HCT116 (cell line): ENCODE measurements around the gene ROCK2.

Experiments
- CTCF ChIP-seq, 3 experiments: fragments of 200-600 bp in 1 of 3; sonication (generic) in 1 of 3; IDR thresholded peaks in 2 of 3; conservative IDR thresholded peaks in 1 of 3; 2 replicates each; pipeline ENCODE4 v1.5.1; 2012 to 2017; ENCODE audit warnings: low read depth in 2 of 3, low read length in 2 of 3, antibody characterized with exemption in 1 of 3, borderline replicate concordance in 1 of 3, control low read depth in 1 of 3, mild to moderate bottlenecking in 1 of 3, mixed read lengths in 1 of 3, mixed run types in 1 of 3, moderate library complexity in 1 of 3; ENCODE audit not compliant: insufficient read depth in 1 of 3
- ELF1 ChIP-seq: IDR thresholded peaks from 2 replicates; pipeline ENCODE4 v1.6.1; 2012; ENCODE audit warnings: low read depth, borderline replicate concordance
- EZH2 ChIP-seq: fragments of 200-600 bp; sonication (generic); IDR thresholded peaks from 2 replicates; pipeline ENCODE4 v1.6.1; 2017; ENCODE audit warnings: antibody characterized with exemption, mixed run types
- EZH2phosphoT487 ChIP-seq: fragments of 200-600 bp; IDR thresholded peaks from 2 replicates; pipeline ENCODE4 v1.6.1; 2018; ENCODE audit warnings: antibody characterized with exemption, borderline replicate concordance
- POLR2A ChIP-seq: IDR thresholded peaks from 2 replicates; pipeline ENCODE4 v1.7.0; 2011; ENCODE audit warnings: borderline replicate concordance; ENCODE audit not compliant: insufficient read depth, insufficient read length; ENCODE audit errors: extremely low read depth
- POLR2AphosphoS5 ChIP-seq: IDR thresholded peaks from 2 replicates; pipeline ENCODE4 v1.6.1; 2011; ENCODE audit warnings: mild to moderate bottlenecking, low read depth, low read length, moderate library complexity
- RAD21 ChIP-seq: IDR thresholded peaks from 2 replicates; pipeline ENCODE4 v1.6.1; 2012; ENCODE audit warnings: low read depth, mild to moderate bottlenecking
- SP1 ChIP-seq: IDR thresholded peaks from 2 replicates; pipeline ENCODE4 v1.6.1; 2012; ENCODE audit warnings: low read depth
- TCF7L2 ChIP-seq: IDR thresholded peaks from 2 replicates; pipeline ENCODE4 v1.7.0; 2011; ENCODE audit warnings: borderline replicate concordance, inconsistent platforms; ENCODE audit not compliant: insufficient read depth, insufficient read length; ENCODE audit errors: extremely low read depth
- YY1 ChIP-seq: IDR thresholded peaks from 2 replicates; pipeline ENCODE4 v1.6.1; 2011; ENCODE audit warnings: low read length, low read depth, moderate library complexity, mild to moderate bottlenecking; ENCODE audit not compliant: insufficient replicate concordance; ENCODE audit errors: extremely low read depth
- ZNF274 ChIP-seq: fragments of 200-500 bp; sonication (Bioruptor generic); IDR thresholded peaks from 2 replicates; pipeline ENCODE4 v1.6.1; 2014; ENCODE audit warnings: mild to moderate bottlenecking, low read depth, low read length, inconsistent platforms
- TF ChIP-seq, protein P1 (sequence below): IDR thresholded peaks from 2 replicates; pipeline ENCODE4 v1.6.1; 2012; ENCODE audit warnings: low read depth

- no peak for TF ChIP-seq CTCF (IDR thresholded peaks at IDR 0.05 in 2 of 3, conservative IDR thresholded peaks at IDR 0.05 in 1 of 3; ENCODE audit: borderline replicate concordance in 1 of 3, insufficient read depth in 1 of 3, low read depth in 2 of 3, low read length in 2 of 3)
- TF ChIP-seq EZH2phosphoT487: no peak
- TF ChIP-seq POLR2A: no peak
- TF ChIP-seq, protein P1, sequence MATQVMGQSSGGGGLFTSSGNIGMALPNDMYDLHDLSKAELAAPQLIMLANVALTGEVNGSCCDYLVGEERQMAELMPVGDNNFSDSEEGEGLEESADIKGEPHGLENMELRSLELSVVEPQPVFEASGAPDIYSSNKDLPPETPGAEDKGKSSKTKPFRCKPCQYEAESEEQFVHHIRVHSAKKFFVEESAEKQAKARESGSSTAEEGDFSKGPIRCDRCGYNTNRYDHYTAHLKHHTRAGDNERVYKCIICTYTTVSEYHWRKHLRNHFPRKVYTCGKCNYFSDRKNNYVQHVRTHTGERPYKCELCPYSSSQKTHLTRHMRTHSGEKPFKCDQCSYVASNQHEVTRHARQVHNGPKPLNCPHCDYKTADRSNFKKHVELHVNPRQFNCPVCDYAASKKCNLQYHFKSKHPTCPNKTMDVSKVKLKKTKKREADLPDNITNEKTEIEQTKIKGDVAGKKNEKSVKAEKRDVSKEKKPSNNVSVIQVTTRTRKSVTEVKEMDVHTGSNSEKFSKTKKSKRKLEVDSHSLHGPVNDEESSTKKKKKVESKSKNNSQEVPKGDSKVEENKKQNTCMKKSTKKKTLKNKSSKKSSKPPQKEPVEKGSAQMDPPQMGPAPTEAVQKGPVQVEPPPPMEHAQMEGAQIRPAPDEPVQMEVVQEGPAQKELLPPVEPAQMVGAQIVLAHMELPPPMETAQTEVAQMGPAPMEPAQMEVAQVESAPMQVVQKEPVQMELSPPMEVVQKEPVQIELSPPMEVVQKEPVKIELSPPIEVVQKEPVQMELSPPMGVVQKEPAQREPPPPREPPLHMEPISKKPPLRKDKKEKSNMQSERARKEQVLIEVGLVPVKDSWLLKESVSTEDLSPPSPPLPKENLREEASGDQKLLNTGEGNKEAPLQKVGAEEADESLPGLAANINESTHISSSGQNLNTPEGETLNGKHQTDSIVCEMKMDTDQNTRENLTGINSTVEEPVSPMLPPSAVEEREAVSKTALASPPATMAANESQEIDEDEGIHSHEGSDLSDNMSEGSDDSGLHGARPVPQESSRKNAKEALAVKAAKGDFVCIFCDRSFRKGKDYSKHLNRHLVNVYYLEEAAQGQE: no peak
- TF ChIP-seq EZH2: no peak
- TF ChIP-seq SP1: no peak
- TF ChIP-seq YY1: no peak
- TF ChIP-seq RAD21: no peak
- no peak for TF ChIP-seq TCF7L2
- TF ChIP-seq POLR2AphosphoS5: no peak
- TF ChIP-seq ELF1: no peak
- no peak for TF ChIP-seq ZNF274
Measured at GRCh38 chr2:11132036-11132671, 212.3 kb downstream of the ROCK2 start.
